HL-60 (cell line): ENCODE measurements around the gene TMEM229A.
"Not testable (repeated sequence)": the region's sequence is repeated elsewhere in the genome, so short reads cannot be mapped to it uniquely, and the experiment has no call there.

ENCODE experiments used
- DNase-seq, 2 experiments: peaks; one replicate each; pipeline ENCODE4 v3.0.0-alpha.2; 2010 to 2020; ENCODE audit warnings: low read depth in 1 of 2, low spot score in 1 of 2
- H3K27ac ChIP-seq: fragments of 250-450 bp; sonication (Bioruptor Pico); replicated peaks from 2 replicates; pipeline ENCODE4 v1.5.1; 2020; ENCODE audit warnings: mild to moderate bottlenecking, moderate library complexity
- H3K27me3 ChIP-seq: fragments of 250-450 bp; sonication (Bioruptor Pico); 2 replicates; pipeline ENCODE4 v1.5.1; 2021; ENCODE audit warnings: mild to moderate bottlenecking, moderate library complexity; ENCODE audit not compliant: insufficient read depth, poor library complexity, severe bottlenecking
- H3K4me3 ChIP-seq: replicated peaks from 2 replicates; pipeline ENCODE4 v1.5.1; 2011; ENCODE audit warnings: mild to moderate bottlenecking, control low read depth, low read length; ENCODE audit not compliant: insufficient read depth
- CTCF ChIP-seq: IDR thresholded peaks from one replicate; pipeline ENCODE4 v1.5.1; 2011; ENCODE audit warnings: low read length, control low read depth, inconsistent platforms; ENCODE audit not compliant: insufficient read depth
- GABPA ChIP-seq: IDR thresholded peaks from 2 replicates; pipeline ENCODE4 v1.6.1; 2012; ENCODE audit warnings: low read depth
- POLR2AphosphoS5 ChIP-seq: IDR thresholded peaks from 2 replicates; pipeline ENCODE4 v1.6.1; 2012; ENCODE audit warnings: low read depth
- REST ChIP-seq: IDR thresholded peaks from 2 replicates; pipeline ENCODE4 v1.6.1; 2012; ENCODE audit warnings: low read depth; ENCODE audit not compliant: insufficient replicate concordance
- SPI1 ChIP-seq: IDR thresholded peaks from 2 replicates; pipeline ENCODE4 v1.6.1; 2012; ENCODE audit warnings: low read depth, mild to moderate bottlenecking, borderline replicate concordance

The TMEM229A gene

GRCh38 chr7:124009321-124009720 lies 23.5 kb downstream of the TMEM229A start:
- DNase-seq, result no peak
- no peak for TF ChIP-seq SPI1
- TF ChIP-seq CTCF, result no peak
- TF ChIP-seq GABPA, result no peak
- TF ChIP-seq POLR2AphosphoS5, result no peak
- TF ChIP-seq REST, result no peak
- Histone ChIP-seq H3K27ac (no peak overlapping the region), H3K27me3 (no peaks in the 10 kb centered on the region), H3K4me3 (no peak overlapping the region)

- not testable (repeated sequence) for H3K27ac ChIP-seq, H3K4me3 ChIP-seq, H3K27me3 ChIP-seq, DNase-seq
These were observed 24.6 kb downstream of the TMEM229A start for GRCh38 chr7:124008296-124008695.

- TF ChIP-seq CTCF, result no peak
- TF ChIP-seq GABPA, result no peak
- no peak for TF ChIP-seq SPI1
- no peak for TF ChIP-seq REST
- no peak for TF ChIP-seq POLR2AphosphoS5
- DNase-seq, result no peak
- no peak overlapping the region for H3K4me3 ChIP-seq
- H3K27me3 ChIP-seq, result no peaks in the 10 kb centered on the region
- peak overlapping the region; percentile 73 for H3K27ac ChIP-seq
These were observed 33.2 kb downstream of the TMEM229A start for GRCh38 chr7:123999703-124000102.

- peak overlapping the region; percentile 73 for H3K27ac ChIP-seq
- H3K27me3 ChIP-seq, result no peaks in the 10 kb centered on the region
- no peak for TF ChIP-seq REST
- TF ChIP-seq SPI1, result no peak
- no peak for TF ChIP-seq POLR2AphosphoS5
- no peak for TF ChIP-seq GABPA
- no peak for TF ChIP-seq CTCF
- DNase-seq, result peak in 1 of 2 experiments; percentile 68
- no peak overlapping the region for H3K4me3 ChIP-seq
These were observed 33.9 kb downstream of the TMEM229A start for GRCh38 chr7:123998921-123999320.
